ENCODE results near the gene HSPA1A. TPM values are rescaled to one million over a fixed set of nuclear protein-coding genes. Genes with fewer than 3 reads are reported as not detected.
A peak's percentile ranks its signal among the peaks of the same experiment; 100 is the strongest.

Gene HSPA1A
- total and polyA plus RNA-seq, 9 of the 15 experiments (the other 6 are each of a cell fraction or from before 2014, with no cell fraction given) = 2.2 to 273 (median 107) TPM

DNA sequence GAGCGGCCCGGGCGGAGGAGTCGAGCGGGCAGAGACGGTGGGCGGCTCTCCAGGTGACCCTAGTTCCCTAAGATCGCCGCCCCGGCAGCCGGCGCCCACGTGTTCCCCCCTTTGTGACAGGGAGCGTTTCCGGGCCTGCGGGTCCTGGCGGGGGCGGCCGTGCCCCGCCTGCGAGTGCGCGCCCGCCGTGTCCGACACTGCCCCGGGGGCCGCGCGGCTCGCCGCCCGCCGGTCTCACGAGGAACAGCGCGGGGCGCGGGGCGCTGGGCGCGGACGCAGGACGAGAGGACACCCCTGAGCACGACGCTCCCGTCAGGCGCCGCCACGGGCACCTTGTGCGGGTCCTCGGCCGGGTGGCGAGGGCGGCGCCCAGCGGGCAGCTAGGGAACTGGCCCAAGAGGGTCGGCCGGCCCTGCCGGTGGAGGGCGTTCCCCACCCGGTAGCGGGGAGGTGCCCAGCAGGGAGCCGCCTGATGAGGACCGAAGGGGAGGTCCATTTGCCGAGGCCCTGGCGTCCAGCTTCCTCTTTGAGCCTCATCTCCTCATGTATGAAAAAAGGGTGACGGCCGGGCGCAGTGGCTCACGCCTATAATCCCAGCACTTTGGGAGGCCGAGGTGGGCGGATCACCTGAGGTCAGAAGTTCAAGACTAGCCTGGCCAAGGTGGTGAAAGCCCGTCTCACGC lies 19.6 kb upstream of the HSPA1A start, which contains the start of gene VARS1 (continued):
- TF ChIP-seq, protein P1, sequence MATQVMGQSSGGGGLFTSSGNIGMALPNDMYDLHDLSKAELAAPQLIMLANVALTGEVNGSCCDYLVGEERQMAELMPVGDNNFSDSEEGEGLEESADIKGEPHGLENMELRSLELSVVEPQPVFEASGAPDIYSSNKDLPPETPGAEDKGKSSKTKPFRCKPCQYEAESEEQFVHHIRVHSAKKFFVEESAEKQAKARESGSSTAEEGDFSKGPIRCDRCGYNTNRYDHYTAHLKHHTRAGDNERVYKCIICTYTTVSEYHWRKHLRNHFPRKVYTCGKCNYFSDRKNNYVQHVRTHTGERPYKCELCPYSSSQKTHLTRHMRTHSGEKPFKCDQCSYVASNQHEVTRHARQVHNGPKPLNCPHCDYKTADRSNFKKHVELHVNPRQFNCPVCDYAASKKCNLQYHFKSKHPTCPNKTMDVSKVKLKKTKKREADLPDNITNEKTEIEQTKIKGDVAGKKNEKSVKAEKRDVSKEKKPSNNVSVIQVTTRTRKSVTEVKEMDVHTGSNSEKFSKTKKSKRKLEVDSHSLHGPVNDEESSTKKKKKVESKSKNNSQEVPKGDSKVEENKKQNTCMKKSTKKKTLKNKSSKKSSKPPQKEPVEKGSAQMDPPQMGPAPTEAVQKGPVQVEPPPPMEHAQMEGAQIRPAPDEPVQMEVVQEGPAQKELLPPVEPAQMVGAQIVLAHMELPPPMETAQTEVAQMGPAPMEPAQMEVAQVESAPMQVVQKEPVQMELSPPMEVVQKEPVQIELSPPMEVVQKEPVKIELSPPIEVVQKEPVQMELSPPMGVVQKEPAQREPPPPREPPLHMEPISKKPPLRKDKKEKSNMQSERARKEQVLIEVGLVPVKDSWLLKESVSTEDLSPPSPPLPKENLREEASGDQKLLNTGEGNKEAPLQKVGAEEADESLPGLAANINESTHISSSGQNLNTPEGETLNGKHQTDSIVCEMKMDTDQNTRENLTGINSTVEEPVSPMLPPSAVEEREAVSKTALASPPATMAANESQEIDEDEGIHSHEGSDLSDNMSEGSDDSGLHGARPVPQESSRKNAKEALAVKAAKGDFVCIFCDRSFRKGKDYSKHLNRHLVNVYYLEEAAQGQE (IDR thresholded peaks at IDR 0.05; ENCODE audit: borderline replicate concordance) = peak; percentile 96
- TF ChIP-seq, protein P1 (CRISPR knock-in tag; IDR thresholded peaks at IDR 0.05; ENCODE audit: low read depth) = peak; percentile 91; the same call in 1 of the 2 replicates
- TF ChIP-seq ZNF274 (IDR thresholded peaks at IDR 0.05; ENCODE audit: borderline replicate concordance, low read depth, low read length) (no peak), RNF2 (IDR thresholded peaks at IDR 0.05) (peak; percentile 93), ESRRB (CRISPR knock-in tag; IDR thresholded peaks at IDR 0.05; ENCODE audit: borderline replicate concordance) (no peak), ATF2 (CRISPR knock-in tag; IDR thresholded peaks at IDR 0.05) (peak; percentile 76; the same call in 1 of the 2 replicates), YBX1 (IDR thresholded peaks at IDR 0.05) (no peak), NR1H2 (CRISPR knock-in tag; IDR thresholded peaks at IDR 0.05) (peak; percentile 96), U2AF2 (optimal IDR thresholded peaks at IDR 0.05; ENCODE audit: low read depth, low read length) (no peak), ZNF253 (CRISPR knock-in tag; conservative IDR thresholded peaks at IDR 0.05) (no peak), PTTG1 (tag; IDR thresholded peaks at IDR 0.05; ENCODE audit: low read depth) (no peak), ZNF408 (CRISPR knock-in tag; IDR thresholded peaks at IDR 0.05; ENCODE audit: low read depth) (no peak), CBX1 (IDR thresholded peaks at IDR 0.05; ENCODE audit: low read depth) (peak; percentile 82)
- TF ChIP-seq, protein P2, sequence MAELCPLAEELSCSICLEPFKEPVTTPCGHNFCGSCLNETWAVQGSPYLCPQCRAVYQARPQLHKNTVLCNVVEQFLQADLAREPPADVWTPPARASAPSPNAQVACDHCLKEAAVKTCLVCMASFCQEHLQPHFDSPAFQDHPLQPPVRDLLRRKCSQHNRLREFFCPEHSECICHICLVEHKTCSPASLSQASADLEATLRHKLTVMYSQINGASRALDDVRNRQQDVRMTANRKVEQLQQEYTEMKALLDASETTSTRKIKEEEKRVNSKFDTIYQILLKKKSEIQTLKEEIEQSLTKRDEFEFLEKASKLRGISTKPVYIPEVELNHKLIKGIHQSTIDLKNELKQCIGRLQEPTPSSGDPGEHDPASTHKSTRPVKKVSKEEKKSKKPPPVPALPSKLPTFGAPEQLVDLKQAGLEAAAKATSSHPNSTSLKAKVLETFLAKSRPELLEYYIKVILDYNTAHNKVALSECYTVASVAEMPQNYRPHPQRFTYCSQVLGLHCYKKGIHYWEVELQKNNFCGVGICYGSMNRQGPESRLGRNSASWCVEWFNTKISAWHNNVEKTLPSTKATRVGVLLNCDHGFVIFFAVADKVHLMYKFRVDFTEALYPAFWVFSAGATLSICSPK (IDR thresholded peaks at IDR 0.05; ENCODE audit: borderline replicate concordance) = no peak
- TF ChIP-seq, protein P3, sequence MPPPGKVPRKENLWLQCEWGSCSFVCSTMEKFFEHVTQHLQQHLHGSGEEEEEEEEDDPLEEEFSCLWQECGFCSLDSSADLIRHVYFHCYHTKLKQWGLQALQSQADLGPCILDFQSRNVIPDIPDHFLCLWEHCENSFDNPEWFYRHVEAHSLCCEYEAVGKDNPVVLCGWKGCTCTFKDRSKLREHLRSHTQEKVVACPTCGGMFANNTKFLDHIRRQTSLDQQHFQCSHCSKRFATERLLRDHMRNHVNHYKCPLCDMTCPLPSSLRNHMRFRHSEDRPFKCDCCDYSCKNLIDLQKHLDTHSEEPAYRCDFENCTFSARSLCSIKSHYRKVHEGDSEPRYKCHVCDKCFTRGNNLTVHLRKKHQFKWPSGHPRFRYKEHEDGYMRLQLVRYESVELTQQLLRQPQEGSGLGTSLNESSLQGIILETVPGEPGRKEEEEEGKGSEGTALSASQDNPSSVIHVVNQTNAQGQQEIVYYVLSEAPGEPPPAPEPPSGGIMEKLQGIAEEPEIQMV (tag; conservative IDR thresholded peaks at IDR 0.05; ENCODE audit: low read depth) = peak; percentile 87
